ENCODE results near the gene TAS2R7.

The TAS2R7 gene

GRCh38 chr12:10802587-10802986 lies at the start of gene TAS2R7:
TSS of gene TAS2R7 (minus strand) at chr12:10802627. CDS start at chr12:10802570, 57 bp downstream.
- TF ChIP-seq, protein P1, sequence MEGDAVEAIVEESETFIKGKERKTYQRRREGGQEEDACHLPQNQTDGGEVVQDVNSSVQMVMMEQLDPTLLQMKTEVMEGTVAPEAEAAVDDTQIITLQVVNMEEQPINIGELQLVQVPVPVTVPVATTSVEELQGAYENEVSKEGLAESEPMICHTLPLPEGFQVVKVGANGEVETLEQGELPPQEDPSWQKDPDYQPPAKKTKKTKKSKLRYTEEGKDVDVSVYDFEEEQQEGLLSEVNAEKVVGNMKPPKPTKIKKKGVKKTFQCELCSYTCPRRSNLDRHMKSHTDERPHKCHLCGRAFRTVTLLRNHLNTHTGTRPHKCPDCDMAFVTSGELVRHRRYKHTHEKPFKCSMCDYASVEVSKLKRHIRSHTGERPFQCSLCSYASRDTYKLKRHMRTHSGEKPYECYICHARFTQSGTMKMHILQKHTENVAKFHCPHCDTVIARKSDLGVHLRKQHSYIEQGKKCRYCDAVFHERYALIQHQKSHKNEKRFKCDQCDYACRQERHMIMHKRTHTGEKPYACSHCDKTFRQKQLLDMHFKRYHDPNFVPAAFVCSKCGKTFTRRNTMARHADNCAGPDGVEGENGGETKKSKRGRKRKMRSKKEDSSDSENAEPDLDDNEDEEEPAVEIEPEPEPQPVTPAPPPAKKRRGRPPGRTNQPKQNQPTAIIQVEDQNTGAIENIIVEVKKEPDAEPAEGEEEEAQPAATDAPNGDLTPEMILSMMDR (IDR thresholded peaks at IDR 0.05; ENCODE audit: extremely low read depth, missing control alignments) = no peak

GRCh38 chr12:10851243-10851858 lies 48.9 kb upstream of the TAS2R7 start:
- TF ChIP-seq, protein P1 (IDR thresholded peaks at IDR 0.05; ENCODE audit: extremely low read depth, missing control alignments) = no peak
- DNase-seq (ENCODE audit: low spot score) = no peak

More at GRCh38 chr12:10802587-10802986, at the start of gene TAS2R7:
- no peak for DNase-seq (ENCODE audit: low spot score)

DNA sequence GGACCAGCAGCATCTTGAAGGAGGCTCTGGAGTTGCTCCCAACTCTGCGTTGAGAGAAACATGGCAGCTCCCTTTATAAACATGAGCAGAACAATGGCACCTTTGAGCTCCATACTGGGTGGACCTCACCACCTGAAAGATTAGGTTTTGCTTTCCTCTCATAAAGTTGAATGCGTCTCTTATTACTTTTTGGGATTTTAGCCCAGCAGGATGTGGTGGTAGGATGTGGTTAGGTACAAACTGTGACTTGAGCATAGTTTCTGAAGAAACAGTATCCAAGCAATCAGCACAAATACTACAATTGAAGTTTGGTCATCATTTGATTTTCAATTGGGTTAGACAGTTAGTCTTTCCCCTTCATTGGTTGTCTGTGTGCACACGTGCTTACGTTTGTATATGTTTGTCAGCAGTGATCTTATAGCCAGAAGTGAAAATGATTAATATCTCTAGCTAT lies 47.0 kb upstream of the TAS2R7 start, which contains the start of gene PRR4:
Gene PRR4 (minus strand): TSS at position 51 of the 454 bp plus-strand sequence. CDS start 38 bp downstream, at position 13.
- no peak for DNase-seq (ENCODE audit: low spot score)
- TF ChIP-seq, protein P1 (IDR thresholded peaks at IDR 0.05; ENCODE audit: extremely low read depth, missing control alignments) = no peak

- DNase-seq (ENCODE audit: low spot score) = no peak
- TF ChIP-seq, protein P1 (IDR thresholded peaks at IDR 0.05; ENCODE audit: extremely low read depth, missing control alignments) = no peak
These were observed 45.3 kb upstream of the TAS2R7 start for GRCh38 chr12:10847744-10848143.

DNA sequence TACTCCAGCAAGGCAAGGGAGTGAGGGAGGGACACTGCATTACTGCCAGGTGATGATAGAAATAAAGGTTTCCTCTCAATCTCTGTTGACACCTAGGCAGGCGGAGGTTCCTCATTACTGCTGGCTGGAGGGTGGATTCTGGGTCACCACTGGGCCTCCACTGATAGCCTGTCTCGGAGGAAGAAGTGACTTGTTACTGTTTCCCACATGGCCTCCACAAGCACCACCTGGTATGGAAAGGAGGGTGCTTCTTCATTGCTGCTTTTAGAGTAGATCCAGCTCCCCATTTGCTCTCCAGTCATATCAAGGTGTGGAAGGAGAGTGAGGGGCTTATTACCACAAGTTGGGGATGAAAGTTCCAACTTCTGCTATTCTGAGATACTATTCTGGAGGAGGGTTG lies 40.4 kb upstream of the TAS2R7 start:
- TF ChIP-seq, protein P1 (IDR thresholded peaks at IDR 0.05; ENCODE audit: extremely low read depth, missing control alignments) = no peak
- no peak for DNase-seq (ENCODE audit: low spot score)

DNA sequence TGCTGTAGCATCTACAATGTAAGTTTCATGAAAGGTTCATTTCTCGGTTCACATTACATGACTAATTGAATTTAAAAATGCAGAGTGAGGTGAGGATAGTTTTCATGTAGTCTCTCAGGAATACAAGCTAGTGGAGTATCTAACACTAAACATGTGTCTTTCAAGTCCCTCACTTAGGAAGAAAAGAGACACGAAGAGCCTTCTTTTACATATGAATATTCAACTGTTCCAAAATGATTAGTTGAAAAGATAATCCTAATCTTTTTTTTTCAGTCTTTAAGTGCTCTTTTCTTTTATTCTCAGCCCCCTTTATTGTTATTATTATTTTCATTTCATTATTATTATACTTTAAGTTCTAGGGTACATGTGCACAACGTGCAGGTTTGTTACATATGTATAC lies 36.0 kb upstream of the TAS2R7 start:
- TF ChIP-seq, protein P1 (IDR thresholded peaks at IDR 0.05; ENCODE audit: extremely low read depth, missing control alignments) = no peak
- no peak for DNase-seq (ENCODE audit: low spot score)

DNA sequence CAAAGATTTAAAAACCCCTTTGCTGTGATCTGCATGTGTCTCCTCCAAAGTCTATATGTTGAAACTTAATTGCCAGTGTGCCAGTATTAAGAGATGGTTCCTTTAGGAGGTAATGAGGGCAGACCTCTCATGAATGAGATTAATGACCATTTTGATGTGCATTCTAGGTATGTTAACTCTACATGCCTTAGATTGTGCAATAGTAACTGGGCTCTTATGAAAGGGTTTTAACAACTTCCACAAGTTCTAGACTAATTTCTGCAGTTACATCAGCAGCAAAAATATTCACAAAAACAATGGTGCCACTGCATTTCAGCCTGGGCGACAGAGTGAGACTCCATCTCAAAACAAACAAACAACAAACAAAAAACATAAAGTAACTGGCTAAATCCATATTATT lies 27.6 kb upstream of the TAS2R7 start:
- TF ChIP-seq, protein P1 (IDR thresholded peaks at IDR 0.05; ENCODE audit: extremely low read depth, missing control alignments) = no peak
- no peak for DNase-seq (ENCODE audit: low spot score)
